Ishikawa (cell line): ENCODE results near the gene CMSS1.

Experiments
- CEBPB ChIP-seq: IDR thresholded peaks from 2 replicates; pipeline ENCODE4 v1.6.1; 2012
- CREB1 ChIP-seq: IDR thresholded peaks from 2 replicates; pipeline ENCODE4 v1.6.1; 2012; ENCODE audit warnings: low read depth
- EGR1 ChIP-seq: IDR thresholded peaks from 2 replicates; pipeline ENCODE4 v1.6.1; 2012
- EP300 ChIP-seq: IDR thresholded peaks from 2 replicates; pipeline ENCODE4 v1.6.1; 2012; ENCODE audit warnings: borderline replicate concordance
- FOXM1 ChIP-seq: IDR thresholded peaks from 2 replicates; pipeline ENCODE4 v1.6.1; 2012; ENCODE audit warnings: low read depth, borderline replicate concordance
- MAX ChIP-seq: IDR thresholded peaks from 2 replicates; pipeline ENCODE4 v1.6.1; 2012
- NFIC ChIP-seq: IDR thresholded peaks from 2 replicates; pipeline ENCODE4 v1.6.1; 2012
- RAD21 ChIP-seq: IDR thresholded peaks from 2 replicates; pipeline ENCODE4 v1.6.1; 2012; ENCODE audit warnings: low read depth
- REST ChIP-seq: IDR thresholded peaks from 2 replicates; pipeline ENCODE4 v1.6.1; 2012; ENCODE audit warnings: low read depth, mild to moderate bottlenecking
- TAF1 ChIP-seq: IDR thresholded peaks from 2 replicates; pipeline ENCODE4 v1.6.1; 2012; ENCODE audit warnings: low read depth, mild to moderate bottlenecking
- TCF12 ChIP-seq: IDR thresholded peaks from 2 replicates; pipeline ENCODE4 v1.6.1; 2012; ENCODE audit warnings: low read depth
- TEAD4 ChIP-seq: IDR thresholded peaks from 2 replicates; pipeline ENCODE4 v1.6.1; 2012
- USF1 ChIP-seq: IDR thresholded peaks from 2 replicates; pipeline ENCODE4 v1.6.1; 2012
- YY1 ChIP-seq: IDR thresholded peaks from 2 replicates; pipeline ENCODE4 v1.6.1; 2012; ENCODE audit warnings: low read depth
- ZBTB7A ChIP-seq: IDR thresholded peaks from 2 replicates; pipeline ENCODE4 v1.6.1; 2012; ENCODE audit warnings: low read depth

Gene CMSS1

GRCh38 chr3:99838755-99839154, 21.1 kb downstream of the CMSS1 start:
- TF ChIP-seq ZBTB7A, result no peak
- no peak for TF ChIP-seq YY1
- no peak for TF ChIP-seq TEAD4
- no peak for TF ChIP-seq USF1
- TF ChIP-seq TAF1, result no peak
- TF ChIP-seq CREB1, result no peak
- no peak for TF ChIP-seq EGR1
- no peak for TF ChIP-seq NFIC
- no peak for TF ChIP-seq MAX
- no peak for TF ChIP-seq EP300
- no peak for TF ChIP-seq RAD21
- no peak for TF ChIP-seq REST

GRCh38 chr3:99839613-99840012, 22.0 kb downstream of the CMSS1 start:
- TF ChIP-seq FOXM1, result no peak
- no peak for TF ChIP-seq USF1
- TF ChIP-seq TAF1, result no peak
- TF ChIP-seq YY1, result no peak
- TF ChIP-seq EGR1, result no peak

- TF ChIP-seq REST (no peak), NFIC (peak; percentile 8; the same call in 1 of the 2 replicates), MAX (no peak), RAD21 (peak; percentile 75), TEAD4 (peak; percentile 69)
Measured at GRCh38 chr3:99842826-99843589, 25.3 kb downstream of the CMSS1 start.

GRCh38 chr3:99843590-99844258, 26.1 kb downstream of the CMSS1 start:
- no peak for TF ChIP-seq MAX
- TF ChIP-seq USF1, result no peak
- no peak for TF ChIP-seq TAF1
- no peak for TF ChIP-seq YY1
- TF ChIP-seq EP300, result no peak
- no peak for TF ChIP-seq TEAD4
- no peak for TF ChIP-seq FOXM1

GRCh38 chr3:99845331-99845730, 27.7 kb downstream of the CMSS1 start:
- TF ChIP-seq TEAD4 (no peak), USF1 (no peak), RAD21 (no peak), NFIC (no peak), CEBPB (no peak), FOXM1 (no peak), YY1 (no peak), REST (no peak), TCF12 (no peak), ZBTB7A (no peak), MAX (no peak), CREB1 (no peak)
